Measurements from ENCODE around the gene TXNDC17.
"Not testable (repeated sequence)": the region's sequence is repeated elsewhere in the genome, so short reads cannot be mapped to it uniquely, and the experiment has no call there.

TXNDC17 gene

GRCh38 chr17:6656797-6657632, 16.2 kb downstream of the TXNDC17 start:
- DNase-seq (ENCODE audit: low spot score in 2 of 2); H3K27me3 Mint-ChIP-seq; H3K9me3 Mint-ChIP-seq; H3K36me3 Mint-ChIP-seq (ENCODE audit: insufficient read depth): not testable (repeated sequence)
- peak overlapping the region; percentile 90 for H3K4me3 Mint-ChIP-seq
- peaks cover 59% of the 10 kb centered on the region for H3K4me1 Mint-ChIP-seq
- ATAC-seq (replicated peaks; ENCODE audit: extremely low read depth, poor library complexity, severe bottlenecking), result peak; percentile 93
- H3K27ac Mint-ChIP-seq (ENCODE audit: low read depth), result peak overlapping the region; percentile 83

GRCh38 chr17:6657633-6658287, 16.9 kb downstream of the TXNDC17 start:
- peak overlapping the region; percentile 90 for H3K4me3 Mint-ChIP-seq
- H3K36me3 Mint-ChIP-seq (ENCODE audit: insufficient read depth), result peaks cover 8% of the 10 kb centered on the region
- H3K9me3 Mint-ChIP-seq, result no peaks in the 10 kb centered on the region
- peaks cover 55% of the 10 kb centered on the region for H3K4me1 Mint-ChIP-seq
- no peak for ATAC-seq (replicated peaks; ENCODE audit: extremely low read depth, poor library complexity, severe bottlenecking)
- no peak for DNase-seq (ENCODE audit: low spot score in 2 of 2)
- no peaks in the 10 kb centered on the region for H3K27me3 Mint-ChIP-seq
- H3K27ac Mint-ChIP-seq (ENCODE audit: low read depth), result peak overlapping the region; percentile 83

- H3K4me3 Mint-ChIP-seq; ATAC-seq (replicated peaks; ENCODE audit: extremely low read depth, poor library complexity, severe bottlenecking); DNase-seq (ENCODE audit: low spot score in 2 of 2); H3K27ac Mint-ChIP-seq (ENCODE audit: low read depth); H3K9me3 Mint-ChIP-seq; H3K27me3 Mint-ChIP-seq; H3K36me3 Mint-ChIP-seq (ENCODE audit: insufficient read depth): not testable (repeated sequence)
- peaks cover 48% of the 10 kb centered on the region for H3K4me1 Mint-ChIP-seq
These were observed 17.6 kb downstream of the TXNDC17 start for GRCh38 chr17:6658411-6658810.

GRCh38 chr17:6660101-6660500, 19.2 kb downstream of the TXNDC17 start:
- Mint-ChIP-seq H3K4me3 (peak overlapping the region; percentile 21), H3K27ac (ENCODE audit: low read depth) (peak overlapping the region; percentile 9), H3K36me3 (ENCODE audit: insufficient read depth) (peaks cover 8% of the 10 kb centered on the region), H3K4me1 (peaks cover 40% of the 10 kb centered on the region), H3K9me3 (no peaks in the 10 kb centered on the region), H3K27me3 (no peaks in the 10 kb centered on the region)
- DNase-seq (ENCODE audit: low spot score in 2 of 2), result no peak
- no peak for ATAC-seq (replicated peaks; ENCODE audit: extremely low read depth, poor library complexity, severe bottlenecking)

GRCh38 chr17:6660805-6661463, 20.1 kb downstream of the TXNDC17 start:
- Mint-ChIP-seq H3K27ac (ENCODE audit: low read depth) (peak overlapping the region; percentile 9), H3K9me3 (no peaks in the 10 kb centered on the region), H3K4me3 (peak overlapping the region; percentile 6), H3K4me1 (peaks cover 42% of the 10 kb centered on the region), H3K27me3 (no peaks in the 10 kb centered on the region), H3K36me3 (ENCODE audit: insufficient read depth) (peaks cover 8% of the 10 kb centered on the region)
- DNase-seq (ENCODE audit: low spot score in 2 of 2), result no peak
- no peak for ATAC-seq (replicated peaks; ENCODE audit: extremely low read depth, poor library complexity, severe bottlenecking)

GRCh38 chr17:6661464-6661848, 20.6 kb downstream of the TXNDC17 start:
- Mint-ChIP-seq H3K27me3 (no peaks in the 10 kb centered on the region), H3K36me3 (ENCODE audit: insufficient read depth) (peaks cover 5% of the 10 kb centered on the region), H3K9me3 (no peaks in the 10 kb centered on the region), H3K4me3 (peak overlapping the region; percentile 6), H3K4me1 (peaks cover 42% of the 10 kb centered on the region), H3K27ac (ENCODE audit: low read depth) (no peak overlapping the region)
- ATAC-seq (replicated peaks; ENCODE audit: extremely low read depth, poor library complexity, severe bottlenecking) (no peak), DNase-seq (ENCODE audit: low spot score in 2 of 2) (no peak)

- not testable (repeated sequence) for H3K36me3 Mint-ChIP-seq (ENCODE audit: insufficient read depth); H3K27ac Mint-ChIP-seq (ENCODE audit: low read depth); ATAC-seq (replicated peaks; ENCODE audit: extremely low read depth, poor library complexity, severe bottlenecking); H3K9me3 Mint-ChIP-seq; H3K4me3 Mint-ChIP-seq; DNase-seq (ENCODE audit: low spot score in 2 of 2); H3K27me3 Mint-ChIP-seq
- peaks cover 30% of the 10 kb centered on the region for H3K4me1 Mint-ChIP-seq
These were observed 22.3 kb downstream of the TXNDC17 start for GRCh38 chr17:6663200-6663599.

- H3K27me3 Mint-ChIP-seq, result no peaks in the 10 kb centered on the region
- no peak overlapping the region for H3K4me3 Mint-ChIP-seq
- H3K27ac Mint-ChIP-seq (ENCODE audit: low read depth), result no peak overlapping the region
- no peak for ATAC-seq (replicated peaks; ENCODE audit: extremely low read depth, poor library complexity, severe bottlenecking)
- no peaks in the 10 kb centered on the region for H3K9me3 Mint-ChIP-seq
- H3K36me3 Mint-ChIP-seq (ENCODE audit: insufficient read depth), result peaks cover 2% of the 10 kb centered on the region
- peaks cover 10% of the 10 kb centered on the region for H3K4me1 Mint-ChIP-seq
- DNase-seq (ENCODE audit: low spot score in 2 of 2), result no peak
These were observed 25.2 kb downstream of the TXNDC17 start for GRCh38 chr17:6666077-6666521.

GRCh38 chr17:6666557-6666956, 25.7 kb downstream of the TXNDC17 start:
- Mint-ChIP-seq H3K4me1 (peaks cover 5% of the 10 kb centered on the region), H3K27me3 (no peaks in the 10 kb centered on the region), H3K27ac (ENCODE audit: low read depth) (no peak overlapping the region), H3K36me3 (ENCODE audit: insufficient read depth) (peaks cover 2% of the 10 kb centered on the region), H3K4me3 (no peak overlapping the region), H3K9me3 (no peaks in the 10 kb centered on the region)
- no peak for DNase-seq (ENCODE audit: low spot score in 2 of 2)
- no peak for ATAC-seq (replicated peaks; ENCODE audit: extremely low read depth, poor library complexity, severe bottlenecking)

GRCh38 chr17:6667516-6667915, 26.7 kb downstream of the TXNDC17 start:
- peaks cover 2% of the 10 kb centered on the region for H3K36me3 Mint-ChIP-seq (ENCODE audit: insufficient read depth)
- peaks cover 5% of the 10 kb centered on the region for H3K4me1 Mint-ChIP-seq
- H3K4me3 Mint-ChIP-seq, result no peak overlapping the region
- no peaks in the 10 kb centered on the region for H3K27me3 Mint-ChIP-seq
- no peak overlapping the region for H3K27ac Mint-ChIP-seq (ENCODE audit: low read depth)
- DNase-seq (ENCODE audit: low spot score in 2 of 2), result no peak
- no peaks in the 10 kb centered on the region for H3K9me3 Mint-ChIP-seq
- no peak for ATAC-seq (replicated peaks; ENCODE audit: extremely low read depth, poor library complexity, severe bottlenecking)

GRCh38 chr17:6668219-6668618, 27.4 kb downstream of the TXNDC17 start:
- H3K36me3 Mint-ChIP-seq (ENCODE audit: insufficient read depth), result no peaks in the 10 kb centered on the region
- no peaks in the 10 kb centered on the region for H3K9me3 Mint-ChIP-seq
- ATAC-seq (replicated peaks; ENCODE audit: extremely low read depth, poor library complexity, severe bottlenecking) (no peak), DNase-seq (ENCODE audit: low spot score in 2 of 2) (no peak)
- H3K27me3 Mint-ChIP-seq, result no peaks in the 10 kb centered on the region
- H3K27ac Mint-ChIP-seq (ENCODE audit: low read depth), result no peak overlapping the region
- H3K4me3 Mint-ChIP-seq, result no peak overlapping the region
- peaks cover 5% of the 10 kb centered on the region for H3K4me1 Mint-ChIP-seq

GRCh38 chr17:6668727-6669425, 28.0 kb downstream of the TXNDC17 start:
- H3K36me3 Mint-ChIP-seq (ENCODE audit: insufficient read depth), result no peaks in the 10 kb centered on the region
- no peak overlapping the region for H3K4me3 Mint-ChIP-seq
- DNase-seq (ENCODE audit: low spot score in 2 of 2), result no peak
- ATAC-seq (replicated peaks; ENCODE audit: extremely low read depth, poor library complexity, severe bottlenecking), result no peak
- H3K4me1 Mint-ChIP-seq, result peaks cover 5% of the 10 kb centered on the region
- H3K9me3 Mint-ChIP-seq, result no peaks in the 10 kb centered on the region
- H3K27me3 Mint-ChIP-seq, result no peaks in the 10 kb centered on the region
- H3K27ac Mint-ChIP-seq (ENCODE audit: low read depth), result no peak overlapping the region
